GM21423 (cell line): ENCODE results near the gene EXOG.
"Not testable (repeated sequence)": the region's sequence is repeated elsewhere in the genome, so short reads cannot be mapped to it uniquely, and the experiment has no call there.

Source experiments
- ATAC-seq: cut with Tn5 transposase; IDR thresholded peaks from one replicate; pipeline ENCODE4 v1.9.1; 2021; ENCODE audit warnings: mild to moderate bottlenecking, moderate library complexity; ENCODE audit not compliant: unreplicated experiment

The EXOG gene

GRCh38 chr3:38561746-38562466 lies 65.8 kb downstream of the EXOG start:
- no peak for ATAC-seq

GRCh38 chr3:38562467-38562925 lies 66.4 kb downstream of the EXOG start:
- no peak for ATAC-seq

- no peak for ATAC-seq
Measured at GRCh38 chr3:38563070-38563885, 67.1 kb downstream of the EXOG start.

- no peak for ATAC-seq
Measured at GRCh38 chr3:38563886-38564270, 67.7 kb downstream of the EXOG start.

- ATAC-seq = no peak
Measured at GRCh38 chr3:38564631-38565338, 68.6 kb downstream of the EXOG start.

- ATAC-seq = no peak
Measured at GRCh38 chr3:38565339-38566214, 69.4 kb downstream of the EXOG start.

GRCh38 chr3:38566215-38566528 lies 70.0 kb downstream of the EXOG start:
- ATAC-seq = no peak

GRCh38 chr3:38566794-38567193 lies 70.7 kb downstream of the EXOG start:
- not testable (repeated sequence) for ATAC-seq

- ATAC-seq = no peak
Measured at GRCh38 chr3:38567498-38567897, 71.4 kb downstream of the EXOG start.

GRCh38 chr3:38573111-38573510 lies 77.0 kb downstream of the EXOG start:
- no peak for ATAC-seq

- no peak for ATAC-seq
Measured at GRCh38 chr3:38573556-38573955, 77.4 kb downstream of the EXOG start.

GRCh38 chr3:38574411-38575278 lies 78.5 kb downstream of the EXOG start:
- no peak for ATAC-seq

- no peak for ATAC-seq
Measured at GRCh38 chr3:38575279-38575843, 79.2 kb downstream of the EXOG start.
